Airway epithelial cell (primary cell): ENCODE results near the gene INSM1. TPM values are rescaled to one million over a fixed set of nuclear protein-coding genes. Genes with fewer than 3 reads are reported as not detected.

ENCODE experiments used
- total RNA-seq: library from RNA; depleted of rRNA; stranded (reverse); fragments of >200 nt; gene quantifications from 2 replicates; pipeline ENCODE4 v1.2.3, GENCODE V29; 2015

Gene INSM1
- not detected in 2 replicates for total RNA-seq

DNA sequence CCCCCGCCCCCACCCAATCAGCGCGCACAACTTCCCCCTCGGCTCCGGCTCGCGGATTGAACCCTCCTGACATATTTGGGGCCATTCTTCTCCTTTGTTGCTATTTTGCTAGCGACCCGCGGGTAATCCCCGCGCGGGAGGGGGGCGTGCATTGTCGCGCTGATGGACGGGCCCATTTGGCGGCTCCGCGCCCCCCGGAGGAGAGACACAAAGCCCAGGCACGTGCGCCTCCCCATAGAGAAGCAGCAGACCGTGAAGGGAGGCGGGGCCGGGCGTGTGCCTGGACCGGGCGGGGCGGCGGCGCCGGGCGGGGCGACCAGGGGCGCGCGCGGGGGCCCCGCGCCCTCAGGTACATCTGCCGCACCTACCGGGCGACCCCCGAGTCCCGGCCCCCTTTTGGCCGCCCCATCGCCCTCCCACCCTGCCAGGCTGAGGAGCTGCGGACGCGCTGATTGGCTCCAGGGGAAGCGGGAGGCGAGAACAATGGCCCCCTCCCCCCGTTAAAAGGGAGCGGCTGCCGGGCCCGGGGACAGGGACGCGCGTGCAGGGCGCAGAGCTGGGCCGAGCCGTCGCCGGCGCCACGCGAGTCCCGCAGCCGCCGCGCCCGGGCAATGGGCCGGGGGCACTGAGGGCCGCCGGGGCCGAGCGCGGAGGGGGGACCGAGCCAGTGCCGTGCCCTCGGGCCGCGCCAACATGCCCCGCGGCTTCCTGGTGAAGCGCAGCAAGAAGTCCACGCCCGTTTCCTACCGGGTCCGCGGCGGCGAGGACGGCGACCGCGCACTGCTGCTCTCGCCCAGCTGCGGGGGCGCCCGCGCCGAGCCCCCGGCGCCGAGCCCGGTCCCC is at the start of gene INSM1:
Gene INSM1 (plus strand): TSS at position 530 of the 843 bp plus-strand sequence. CDS start 164 bp downstream, at position 694.

